DND-41 (cell line): ENCODE data around the gene ASPG.

Experiments
- ATAC-seq: fragments of 200-7000 bp; cut with Tn5 transposase; 3 replicates; pipeline ENCODE4 v1.9.1; 2021; ENCODE audit warnings: low read depth; ENCODE audit not compliant: insufficient read depth
- DNase-seq: peaks from one replicate; pipeline ENCODE4 v3.0.0-alpha.2; 2020
- H2AFZ ChIP-seq: 2 replicates; pipeline ENCODE4 v1.6.0; 2012; ENCODE audit warnings: low read depth, low read length
- H3K27ac ChIP-seq: 2 replicates; pipeline ENCODE4 v1.5.1; 2012; ENCODE audit warnings: low read length, inconsistent platforms
- H3K27me3 ChIP-seq: fragments of 200-600 bp; sonication (generic); 2 replicates; pipeline ENCODE4 v1.6.0; 2012; ENCODE audit warnings: low read length, mild to moderate bottlenecking, inconsistent platforms; ENCODE audit not compliant: insufficient read depth, poor library complexity
- H3K36me3 ChIP-seq: 2 replicates; pipeline ENCODE4 v1.5.1; 2012; ENCODE audit warnings: low read length, inconsistent platforms; ENCODE audit not compliant: insufficient read depth
- H3K4me1 ChIP-seq: 2 replicates; pipeline ENCODE4 v1.5.1; 2012; ENCODE audit warnings: mild to moderate bottlenecking, low read length; ENCODE audit not compliant: insufficient read depth
- H3K4me2 ChIP-seq: 2 replicates; pipeline ENCODE4 v1.6.0; 2012; ENCODE audit warnings: mild to moderate bottlenecking, moderate library complexity, low read length, inconsistent platforms; ENCODE audit not compliant: insufficient read depth
- H3K4me3 ChIP-seq, 2 experiments: fragments of 200-600 bp in 1 of 2; shearing (Covaris generic) in 1 of 2; 2 replicates each; pipeline ENCODE4 v1.5.1; 2012 to 2016; ENCODE audit warnings: inconsistent platforms in 2 of 2, low read length in 2 of 2, mild to moderate bottlenecking in 2 of 2, low read depth in 1 of 2, moderate library complexity in 1 of 2
- H3K79me2 ChIP-seq: 2 replicates; pipeline ENCODE4 v1.6.0; 2012; ENCODE audit warnings: low read length, inconsistent platforms; ENCODE audit not compliant: insufficient read depth
- H3K9ac ChIP-seq: 2 replicates; pipeline ENCODE4 v1.6.0; 2012; ENCODE audit warnings: low read depth, mild to moderate bottlenecking, inconsistent platforms, low read length, moderate library complexity
- H3K9me3 ChIP-seq: 2 replicates; pipeline ENCODE4 v1.5.1; 2012; ENCODE audit warnings: low read length, moderate library complexity, mild to moderate bottlenecking, inconsistent platforms; ENCODE audit not compliant: insufficient read depth, severe bottlenecking
- H4K20me1 ChIP-seq: 2 replicates; pipeline ENCODE4 v1.6.0; 2012; ENCODE audit warnings: low read length; ENCODE audit not compliant: insufficient read depth
- CTCF ChIP-seq: IDR thresholded peaks from 2 replicates; pipeline ENCODE4 v1.5.1; 2012; ENCODE audit warnings: borderline replicate concordance, low read length, moderate library complexity, mild to moderate bottlenecking; ENCODE audit not compliant: poor library complexity, severe bottlenecking; ENCODE audit errors: extremely low read depth
- EZH2 ChIP-seq: IDR thresholded peaks from 3 replicates; pipeline ENCODE4 v1.6.1; 2012; ENCODE audit warnings: borderline replicate concordance, low read depth, mild to moderate bottlenecking, moderate library complexity, low read length, inconsistent platforms; ENCODE audit not compliant: severe bottlenecking

The ASPG gene

GRCh38 chr14:104149617-104150135 is 64.2 kb downstream of the ASPG start:
- no peak overlapping the region for H3K27ac ChIP-seq

GRCh38 chr14:104150136-104151025 is 64.9 kb downstream of the ASPG start:
- Histone ChIP-seq H3K9me3 (no peaks in the 10 kb centered on the region), H3K27ac (no peak overlapping the region), H3K9ac (no peak overlapping the region), H3K4me3 (no peak overlapping the region), H3K4me2 (no peak overlapping the region), H2AFZ (no peak overlapping the region), H4K20me1 (0 out of 2 replicates have a peak, but pooled peaks cover 2% of the 10 kb centered on the region), H3K27me3 (no peaks in the 10 kb centered on the region), H3K4me1 (no peaks in the 10 kb centered on the region), H3K36me3 (no peaks in the 10 kb centered on the region), H3K79me2 (no peaks in the 10 kb centered on the region)
- DNase-seq (no peak), ATAC-seq (no peak)
- TF ChIP-seq CTCF (peak; percentile 41), EZH2 (no peak)

More at GRCh38 chr14:104149617-104150135, 64.2 kb downstream of the ASPG start:
- Histone ChIP-seq H3K9ac (no peak overlapping the region), H3K36me3 (no peaks in the 10 kb centered on the region), H4K20me1 (0 out of 2 replicates have a peak, but pooled peaks cover 2% of the 10 kb centered on the region), H3K9me3 (no peaks in the 10 kb centered on the region), H2AFZ (no peak overlapping the region), H3K4me3 (no peak overlapping the region), H3K4me1 (no peaks in the 10 kb centered on the region), H3K79me2 (no peaks in the 10 kb centered on the region), H3K4me2 (no peak overlapping the region), H3K27me3 (no peaks in the 10 kb centered on the region)
- no peak for ATAC-seq
- no peak for DNase-seq
- TF ChIP-seq CTCF, result no peak

GRCh38 chr14:104151026-104151381 is 65.5 kb downstream of the ASPG start:
- Histone ChIP-seq H3K36me3 (no peaks in the 10 kb centered on the region), H3K4me2 (no peak overlapping the region), H3K4me3 (no peak overlapping the region), H3K9me3 (no peaks in the 10 kb centered on the region), H3K27me3 (no peaks in the 10 kb centered on the region), H4K20me1 (0 out of 2 replicates have a peak, but pooled peaks cover 2% of the 10 kb centered on the region), H3K79me2 (no peaks in the 10 kb centered on the region), H3K27ac (no peak overlapping the region), H3K4me1 (no peaks in the 10 kb centered on the region), H3K9ac (no peak overlapping the region), H2AFZ (no peak overlapping the region)
- ATAC-seq, result no peak
- TF ChIP-seq EZH2 (no peak), CTCF (no peak)
- DNase-seq, result no peak
